Testis (tissue), 3 donors: Measurements from ENCODE around the gene PRTFDC1. TPM values are rescaled to one million over a fixed set of nuclear protein-coding genes. Genes with fewer than 3 reads are reported as not detected.

Experiments used
- DNase-seq: peaks from one replicate; pipeline ENCODE4 v3.0.0-alpha.2; 2019
- H3K27ac ChIP-seq, 2 donors: fragments of 200-600 bp; sonication (generic); one replicate each; pipeline ENCODE4 v1.5.1; 2019
- H3K27me3 ChIP-seq: fragments of 200-600 bp; sonication (generic); one replicate; pipeline ENCODE4 v1.5.1; 2019
- H3K36me3 ChIP-seq: fragments of 200-600 bp; sonication (generic); one replicate; pipeline ENCODE4 v1.5.1; 2017; ENCODE audit warnings: low read depth; ENCODE audit errors: missing control alignments
- H3K4me1 ChIP-seq: fragments of 200-600 bp; sonication (generic); one replicate; pipeline ENCODE4 v1.5.1; 2019
- H3K4me3 ChIP-seq, 2 donors: fragments of 200-600 bp; sonication (generic); one replicate each; pipeline ENCODE4 v1.5.1; 2017 to 2019
- H3K9me3 ChIP-seq: fragments of 200-600 bp; sonication (generic); one replicate; pipeline ENCODE4 v1.5.1; 2017
- CTCF ChIP-seq, 3 experiments: fragments of 450-650 bp in 2 of 3; fragments of 200-600 bp in 1 of 3; sonication (generic) in 1 of 3; IDR thresholded peaks; one replicate each; pipeline ENCODE4 v1.5.1; 2016 to 2019; ENCODE audit warnings: antibody characterized with exemption in 3 of 3, mild to moderate bottlenecking in 2 of 3, moderate library complexity in 1 of 3
- POLR2A ChIP-seq: fragments of 450-650 bp; IDR thresholded peaks from one replicate; pipeline ENCODE4 v1.6.1; 2017; ENCODE audit warnings: antibody characterized with exemption, mild to moderate bottlenecking, moderate library complexity
- WGBS, 2 donors: methylation state at CpG; one replicate each; pipeline ENCODE4 v1.1.5; 2018; 5-methylcytosine and 5-hydroxymethylcytosine counted together
- intact Hi-C: fragments of 100-400 bp; cut with DNase I; formaldehyde crosslinking; loops from one replicate; pipeline ENCODE4 v1.15.1; 2023; ENCODE audit warnings: low total_unique reads
- polyA plus RNA-seq: library from polyadenylated mRNA; stranded (reverse); fragments of 350-450 nt; fragmentation: Illumina TruSeq; extraction: RNeasy Lipid Tissue Mini Kit (QIAGEN cat#74804); gene quantifications from one replicate; pipeline ENCODE4 v1.2.3, GENCODE V29; 2014; ENCODE audit warnings: low read depth, low replicate concordance; ENCODE audit not compliant: insufficient read depth
- total RNA-seq, 2 donors: library from RNA; depleted of rRNA; stranded (reverse); fragments of >200 nt; gene quantifications; one replicate each; pipeline ENCODE4 v1.2.3, GENCODE V29; 2016

Gene PRTFDC1
- total and polyA plus RNA-seq, 3 donors from 2014 or later, result 1.2 to 3.5 (median 2.7) TPM

GRCh38 chr10:24968349-24968748, 15.9 kb upstream of the PRTFDC1 start:
- 86 to 96% methylated on average over 7 of the region's 7 CpGs for WGBS, 2 donors
- no peaks in the 10 kb centered on the region for H3K4me1 ChIP-seq
- no peak for TF ChIP-seq CTCF (IDR thresholded peaks at IDR 0.05)
- no peak for TF ChIP-seq POLR2A
- H3K36me3 ChIP-seq, result no peaks in the 10 kb centered on the region
- DNase-seq, result no peak
- no peak overlapping the region for H3K4me3 ChIP-seq
- no peaks in the 10 kb centered on the region for H3K9me3 ChIP-seq
- H3K27me3 ChIP-seq, result no peaks in the 10 kb centered on the region
- H3K27ac ChIP-seq, result no peak overlapping the region
- intact Hi-C loops, result no loop called here

- Histone ChIP-seq H3K36me3 (no peaks in the 10 kb centered on the region), H3K27me3 (no peaks in the 10 kb centered on the region), H3K4me3 (no peak overlapping the region), H3K9me3 (no peaks in the 10 kb centered on the region), H3K4me1 (no peaks in the 10 kb centered on the region), H3K27ac (no peak overlapping the region)
- 94 to 97% methylated on average over 5 of the region's 5 CpGs for WGBS, 2 donors
- TF ChIP-seq CTCF (IDR thresholded peaks at IDR 0.05) (no peak), POLR2A (no peak)
- no peak for DNase-seq
- intact Hi-C loops, result no loop called here
Observed at GRCh38 chr10:24966962-24967481, 14.6 kb upstream of the PRTFDC1 start.

GRCh38 chr10:24965051-24965450, 12.6 kb upstream of the PRTFDC1 start:
- 90 to 98% methylated on average over 3 of the region's 3 CpGs for WGBS, 2 donors
- no peak for DNase-seq
- no peaks in the 10 kb centered on the region for H3K4me1 ChIP-seq
- no peak overlapping the region for H3K27ac ChIP-seq
- intact Hi-C loops, result no loop called here
- H3K27me3 ChIP-seq, result no peaks in the 10 kb centered on the region
- H3K4me3 ChIP-seq, result no peak overlapping the region
- TF ChIP-seq CTCF (IDR thresholded peaks at IDR 0.05), result no peak
- no peak for TF ChIP-seq POLR2A
- no peaks in the 10 kb centered on the region for H3K36me3 ChIP-seq
- H3K9me3 ChIP-seq, result no peaks in the 10 kb centered on the region

- Histone ChIP-seq H3K9me3 (no peaks in the 10 kb centered on the region), H3K27ac (no peak overlapping the region), H3K27me3 (no peaks in the 10 kb centered on the region), H3K36me3 (no peaks in the 10 kb centered on the region), H3K4me1 (peaks cover 8% of the 10 kb centered on the region), H3K4me3 (no peak overlapping the region)
- WGBS, 2 donors, result 67 to 71% methylated on average over 5 of the region's 5 CpGs
- intact Hi-C loops, result no loop called here
- no peak for DNase-seq
- TF ChIP-seq CTCF (IDR thresholded peaks at IDR 0.05) (no peak), POLR2A (no peak)
Observed at GRCh38 chr10:24963521-24964041, 11.2 kb upstream of the PRTFDC1 start.

GRCh38 chr10:24962995-24963394, 10.6 kb upstream of the PRTFDC1 start:
- H3K36me3 ChIP-seq, result no peaks in the 10 kb centered on the region
- intact Hi-C loops, result no loop called here
- H3K4me1 ChIP-seq, result peaks cover 11% of the 10 kb centered on the region
- H3K27me3 ChIP-seq, result no peaks in the 10 kb centered on the region
- H3K27ac ChIP-seq, result no peak overlapping the region
- DNase-seq, result no peak
- WGBS, 2 donors, result 56 to 81% methylated on average over 3 of the region's 3 CpGs
- H3K4me3 ChIP-seq, result no peak overlapping the region
- no peaks in the 10 kb centered on the region for H3K9me3 ChIP-seq
- TF ChIP-seq POLR2A (no peak), CTCF (IDR thresholded peaks at IDR 0.05) (no peak)
